Panc1 (cell line): ENCODE data around the gene PKD2. TPM values are rescaled to one million over a fixed set of nuclear protein-coding genes. Genes with fewer than 3 reads are reported as not detected.

Experiments used
- ATAC-seq: fragments of 200-7000 bp; cut with Tn5 transposase; 2 replicates; pipeline ENCODE4 v1.9.1; 2020; ENCODE audit warnings: mild to moderate bottlenecking, moderate library complexity
- BruUV-seq: library from RNA; stranded (reverse); fragments of 400-500 nt; replicated peaks from 2 replicates; lab custom pipeline; 2021; lab: Mats Ljungman, UMichigan
- CTCF ChIA-PET: fragments of 300-600 bp; sonication (Branson Sonifier 250); formaldehyde crosslinking; loops from one replicate; lab custom pipeline; 2022; ENCODE audit warnings: antibody characterized with exemption; lab: Charles Lee
- POLR2A ChIA-PET: fragments of 300-600 bp; sonication (Branson Sonifier 250); formaldehyde crosslinking; loops from one replicate; lab custom pipeline; 2022; ENCODE audit warnings: antibody characterized with exemption; lab: Charles Lee
- DNase-seq: peaks from one replicate; pipeline ENCODE4 v3.0.0-alpha.2; 2010; ENCODE audit warnings: low read depth, low spot score
- H3K27ac ChIP-seq: 2 replicates; pipeline ENCODE4 v1.5.1; 2011; ENCODE audit warnings: mild to moderate bottlenecking, low read length, inconsistent platforms
- H3K27me3 ChIP-seq: fragments of 200-500 bp; sonication (Bioruptor generic); 2 replicates; pipeline ENCODE4 v1.6.0; 2014; ENCODE audit warnings: low read length, inconsistent platforms; ENCODE audit not compliant: control insufficient read depth, insufficient read depth
- H3K36me3 ChIP-seq: fragments of 200-500 bp; sonication (Bioruptor generic); 2 replicates; pipeline ENCODE4 v1.5.1; 2014; ENCODE audit warnings: inconsistent platforms, mild to moderate bottlenecking, low read length, moderate library complexity; ENCODE audit not compliant: control insufficient read depth, insufficient read depth
- H3K4me1 ChIP-seq: 2 replicates; pipeline ENCODE4 v1.5.1; 2011; ENCODE audit warnings: inconsistent platforms, mild to moderate bottlenecking, low read length, moderate library complexity; ENCODE audit not compliant: control insufficient read depth, insufficient read depth
- H3K4me3 ChIP-seq, 2 experiments: 2 replicates each; pipeline ENCODE4 v1.5.1; 2011 to 2012; ENCODE audit warnings: low read depth in 2 of 2, low read length in 2 of 2, mild to moderate bottlenecking in 2 of 2, inconsistent platforms in 1 of 2, moderate library complexity in 1 of 2
- H3K9me3 ChIP-seq: fragments of 200-500 bp; sonication (Bioruptor generic); 2 replicates; pipeline ENCODE4 v1.5.1; 2014; ENCODE audit warnings: low read depth, mild to moderate bottlenecking, inconsistent platforms, low read length, moderate library complexity; ENCODE audit not compliant: control insufficient read depth, insufficient read depth
- CTCF ChIP-seq: fragments of 450-650 bp; IDR thresholded peaks from 2 replicates; pipeline ENCODE4 v1.5.1; 2017; ENCODE audit warnings: mild to moderate bottlenecking
- POLR2AphosphoS5 ChIP-seq: IDR thresholded peaks from 2 replicates; pipeline ENCODE4 v1.6.1; 2012; ENCODE audit warnings: mild to moderate bottlenecking, low read depth, low read length, moderate library complexity
- REST ChIP-seq, 2 experiments: IDR thresholded peaks; 2 replicates each; pipeline ENCODE4 v1.6.1; 2011 to 2012; ENCODE audit warnings: low read depth in 2 of 2, control low read depth in 1 of 2, low read length in 1 of 2, mild to moderate bottlenecking in 1 of 2, moderate library complexity in 1 of 2; ENCODE audit not compliant: insufficient read depth in 1 of 2
- SIN3A ChIP-seq: IDR thresholded peaks from 2 replicates; pipeline ENCODE4 v1.6.1; 2012; ENCODE audit warnings: low read depth, mild to moderate bottlenecking, low read length, moderate library complexity, borderline replicate concordance; ENCODE audit not compliant: insufficient read depth
- TCF7L2 ChIP-seq: IDR thresholded peaks from 2 replicates; pipeline ENCODE4 v1.6.1; 2011; ENCODE audit warnings: mild to moderate bottlenecking, low read depth, low read length, inconsistent platforms
- in situ Hi-C: cut with HindIII; loops from 2 replicates; pipeline ENCODE4 v1.10.0; 2016; ENCODE audit warnings: low sequenced_read_pairs, low pct_unique_long_range_greater_than_20kb
- intact Hi-C: fragments of 100-400 bp; cut with micrococcal nuclease; formaldehyde crosslinking; loops from one replicate; pipeline ENCODE4 v1.10.0; 2022; ENCODE audit not compliant: unreplicated experiment
- total RNA-seq: library from RNA; stranded (reverse); gene quantifications from one replicate; pipeline ENCODE4 v1.2.1, GENCODE V29; 2021; ENCODE audit not compliant: unreplicated experiment

Gene PKD2
- total RNA-seq, 1 experiment from 2014 or later, result 21.7 TPM

GRCh38 chr4:88093874-88094273 is 86.4 kb downstream of the PKD2 start:
- Histone ChIP-seq H3K4me3 (no peak overlapping the region), H3K4me1 (no peaks in the 10 kb centered on the region), H3K27ac (no peak overlapping the region), H3K27me3 (no peaks in the 10 kb centered on the region), H3K9me3 (no peaks in the 10 kb centered on the region), H3K36me3 (no peaks in the 10 kb centered on the region)
- ChIA-PET CTCF (no interaction called here), POLR2A (no interaction called here)
- intact Hi-C loops (no loop called here), in situ Hi-C loops (no loop called here)
- ATAC-seq (no peak), DNase-seq (no peak)
- TF ChIP-seq REST (IDR thresholded peaks at IDR 0.05; ENCODE audit: insufficient read depth in 1 of 2, low read depth in 2 of 2, low read length in 1 of 2) (no peak), TCF7L2 (no peak), POLR2AphosphoS5 (no peak), SIN3A (no peak), CTCF (no peak)
- no TSS peak for BruUV-seq

- POLR2A ChIA-PET, result no interaction called here
- intact Hi-C loops (no loop called here), in situ Hi-C loops (no loop called here)
- Histone ChIP-seq H3K9me3 (no peaks in the 10 kb centered on the region), H3K4me1 (no peaks in the 10 kb centered on the region), H3K4me3 (no peak overlapping the region), H3K27me3 (no peaks in the 10 kb centered on the region), H3K27ac (no peak overlapping the region), H3K36me3 (no peaks in the 10 kb centered on the region)
- CTCF ChIA-PET, result no interaction called here
- BruUV-seq, result no TSS peak
- ATAC-seq, result no peak
- no peak for DNase-seq
- TF ChIP-seq SIN3A, result no peak
- no peak for TF ChIP-seq REST (IDR thresholded peaks at IDR 0.05; ENCODE audit: insufficient read depth in 1 of 2, low read depth in 2 of 2, low read length in 1 of 2)
- no peak for TF ChIP-seq TCF7L2
- no peak for TF ChIP-seq CTCF
- no peak for TF ChIP-seq POLR2AphosphoS5
These were observed 89.9 kb downstream of the PKD2 start for GRCh38 chr4:88097301-88097700.
